Spleen (tissue), 11 donors: ENCODE results near the gene SFPQ. TPM values are rescaled to one million over a fixed set of nuclear protein-coding genes. Genes with fewer than 3 reads are reported as not detected.
A peak's percentile ranks its signal among the peaks of the same experiment; 100 is the strongest.
"Not testable (repeated sequence)": the region's sequence is repeated elsewhere in the genome, so short reads cannot be mapped to it uniquely, and the experiment has no call there.

ENCODE experiments used
- DNase-seq: peaks from one replicate; pipeline ENCODE4 v3.0.0-alpha.2; 2020
- H3K27ac ChIP-seq, 8 donors: fragments of 200-600 bp; sonication (generic) in 7 of 8; 1 replicate in 4 of 8; 2 replicates in 4 of 8; pipeline versions ENCODE4 v1.5.0 to v1.8.0; 2016 to 2021; ENCODE audit warnings: inconsistent platforms in 4 of 8, mild to moderate bottlenecking in 4 of 8, moderate library complexity in 1 of 8
- H3K27me3 ChIP-seq, 7 donors: fragments of 200-600 bp; sonication (generic) in 6 of 7; replicated peaks in 1 of 7; 1 replicate in 4 of 7; 2 replicates in 3 of 7; pipeline versions ENCODE4 v1.5.0 to v1.8.0; 2016 to 2021; ENCODE audit warnings: inconsistent platforms in 3 of 7, mild to moderate bottlenecking in 1 of 7
- H3K36me3 ChIP-seq, 6 donors: fragments of 200-600 bp; sonication (generic) in 5 of 6; 1 replicate in 4 of 6; 2 replicates in 2 of 6; pipeline versions ENCODE4 v1.5.0 to v1.8.0; 2016 to 2021; ENCODE audit warnings: inconsistent platforms in 2 of 6
- H3K4me1 ChIP-seq, 6 donors: fragments of 200-600 bp; sonication (generic) in 5 of 6; 1 replicate in 3 of 6; 2 replicates in 3 of 6; pipeline versions ENCODE4 v1.5.0 to v1.8.0; 2016 to 2021; ENCODE audit warnings: inconsistent platforms in 3 of 6
- H3K4me3 ChIP-seq, 8 donors: fragments of 200-600 bp; sonication (generic) in 7 of 8; 1 replicate in 4 of 8; 2 replicates in 4 of 8; pipeline versions ENCODE4 v1.5.0 to v1.8.0; 2016 to 2021; ENCODE audit warnings: inconsistent platforms in 4 of 8, mild to moderate bottlenecking in 4 of 8, moderate library complexity in 2 of 8
- H3K9me3 ChIP-seq, 8 donors: fragments of 200-600 bp; sonication (generic) in 7 of 8; 1 replicate in 4 of 8; 2 replicates in 4 of 8; pipeline versions ENCODE4 v1.5.0 to v1.8.0; 2016 to 2021; ENCODE audit warnings: inconsistent platforms in 4 of 8
- CTCF ChIP-seq, 11 experiments: fragments of 200-600 bp in 7 of 11; fragments of 450-650 bp in 4 of 11; sonication (generic) in 4 of 11; IDR thresholded peaks in 8 of 11; conservative IDR thresholded peaks in 3 of 11; 1 replicate in 7 of 11; 2 replicates in 4 of 11; pipeline versions ENCODE4 v1.4.0 to v1.8.0; 2016 to 2021; ENCODE audit warnings: antibody characterized with exemption in 11 of 11, inconsistent platforms in 4 of 11, mild to moderate bottlenecking in 1 of 11
- POLR2A ChIP-seq, 3 donors: fragments of 450-650 bp; IDR thresholded peaks; one replicate each; pipeline ENCODE4 v1.5.1; 2017; ENCODE audit warnings: antibody characterized with exemption in 3 of 3, mild to moderate bottlenecking in 1 of 3
- POLR2AphosphoS5 ChIP-seq, 3 donors: sonication (generic); formaldehyde crosslinking; IDR thresholded peaks; one replicate each; pipeline ENCODE4 v1.5.1; 2017; ENCODE audit warnings: antibody characterized with exemption in 3 of 3
- WGBS, 5 donors: extraction: QIAGEN DNeasy Blood & Tissue Kit in 3 of 5; methylation state at CpG; one replicate each; pipeline versions ENCODE4 v1.1.5 to v1.1.7; 2013 to 2018; 5-methylcytosine and 5-hydroxymethylcytosine counted together
- intact Hi-C: fragments of 100-400 bp; cut with DNase I; formaldehyde crosslinking; loops from one replicate; pipeline ENCODE4 v1.15.0; 2023; ENCODE audit warnings: low total_unique reads
- polyA plus RNA-seq, 3 donors: library from polyadenylated mRNA; stranded (reverse); fragments of 200-250 nt; gene quantifications; one replicate each; pipeline ENCODE4 v1.2.1, GENCODE V29; 2013
- total RNA-seq, 7 donors: library from RNA; depleted of rRNA in 3 of 7; stranded (reverse); fragments of >200 nt in 3 of 7; fragmentation: NEBNext Ultra II Directional in 4 of 7; extraction: Animal tissue kit (Norgen Biotek cat#: 25700) in 4 of 7; gene quantifications; one replicate each; pipeline versions ENCODE4 v1.1.0 to v1.2.1, GENCODE V29; 2016 to 2021
- donor health status: healthy with polysubstance abuse.
- donor health status: DM: no; HTN: no; CAD: no; lungs with moderate emphysema.
- donor health status: DM: no; HTN: no; CAD: no.
- donor health status: Bipolar disorder and iron deficiency.
- donor health status: healthy.
- donor health status: DM: no; HTN: no; CAD: no.
- donor health status: DM: yes; HTN: yes; CAD: no.

Gene SFPQ
- total and polyA plus RNA-seq, 10 donors: 171 to 292 (median 247) TPM

DNA sequence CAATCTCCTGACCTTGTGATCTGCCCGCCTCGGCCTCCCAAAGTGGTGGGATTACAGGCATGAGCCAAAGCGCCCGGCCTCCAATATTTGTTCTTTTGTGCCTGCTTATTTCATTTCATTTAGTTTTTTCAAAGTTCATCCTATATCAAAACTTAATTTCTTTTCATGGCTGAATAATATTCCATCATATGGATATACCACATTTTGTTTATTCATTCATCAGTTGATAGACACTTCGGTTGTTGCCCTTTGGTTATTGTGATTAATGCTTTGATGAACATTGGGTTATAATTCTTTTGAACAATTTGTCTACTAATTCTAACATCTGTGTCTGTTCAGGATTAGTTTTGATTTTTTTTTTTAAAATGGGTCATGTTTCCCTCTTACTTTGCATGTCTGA lies 41.7 kb downstream of the SFPQ start:
- DNase-seq: no peak
- WGBS, 5 donors: 94 to 99% (median 98%) methylated on average over 5 of the region's 5 CpGs
- Histone ChIP-seq H3K27ac (no peak overlapping the region), H3K4me1 (no peaks in the 10 kb centered on the region), H3K9me3 (peaks cover 0 to 9% (median 0%) of the 10 kb centered on the region in 8 donors), H3K27me3 (peaks cover 0 to 5% (median 0%) of the 10 kb centered on the region in 7 donors), H3K4me3 (no peak overlapping the region), H3K36me3 (no peaks in the 10 kb centered on the region)
- intact Hi-C loops: no loop called here
- TF ChIP-seq POLR2AphosphoS5 (IDR thresholded peaks at IDR 0.05): no peak
- TF ChIP-seq POLR2A (IDR thresholded peaks at IDR 0.05): no peak
- TF ChIP-seq CTCF (IDR thresholded peaks at IDR 0.05 in 8 of 11, conservative IDR thresholded peaks at IDR 0.05 in 3 of 11): no peak

DNA sequence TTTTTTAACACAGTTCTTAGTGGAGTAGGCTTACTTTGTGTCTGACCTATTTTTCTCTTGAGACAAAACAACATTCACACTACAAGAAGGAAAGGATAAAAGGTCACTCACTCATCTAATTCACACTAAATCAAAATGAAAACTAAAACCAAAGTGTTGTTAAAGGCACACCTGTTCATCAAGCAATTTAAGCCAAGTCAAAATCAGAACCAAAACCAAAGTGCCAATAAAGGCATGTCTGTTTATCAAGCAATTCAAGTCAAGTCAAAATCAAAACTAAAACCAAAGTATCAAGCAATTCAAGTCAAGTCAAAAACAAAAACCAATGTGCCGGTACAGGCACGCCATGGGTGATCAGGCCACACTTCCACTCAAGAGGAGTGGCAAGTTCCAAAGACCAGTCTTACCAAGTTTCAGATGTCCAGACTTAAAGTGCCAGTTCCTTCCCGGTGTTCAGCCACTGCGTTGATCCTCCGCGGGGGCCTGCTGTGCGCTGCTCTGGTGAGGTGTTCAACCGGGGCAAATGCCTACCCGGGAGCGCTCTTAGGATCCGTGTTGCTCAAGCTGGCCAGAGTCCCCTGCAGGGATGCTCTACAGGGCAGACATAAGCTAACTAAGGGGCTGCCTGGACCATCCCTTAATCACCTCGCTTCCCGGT lies 46.9 kb downstream of the SFPQ start:
- H3K27ac ChIP-seq: peak overlapping the region in 1 of 8 donors; percentile 7
- H3K4me1 ChIP-seq, intact Hi-C loops, DNase-seq, H3K9me3 ChIP-seq, H3K36me3 ChIP-seq, H3K27me3 ChIP-seq: not testable (repeated sequence)
- WGBS, 5 donors: 65 to 84% (median 79%) methylated on average over 12 to 13 of the region's 13 CpGs
- H3K4me3 ChIP-seq: peak overlapping the region in 2 of 8 donors; percentile 8 to 27
- TF ChIP-seq POLR2AphosphoS5 (IDR thresholded peaks at IDR 0.05): peak in 1 of 3 donors; percentile 24

DNA sequence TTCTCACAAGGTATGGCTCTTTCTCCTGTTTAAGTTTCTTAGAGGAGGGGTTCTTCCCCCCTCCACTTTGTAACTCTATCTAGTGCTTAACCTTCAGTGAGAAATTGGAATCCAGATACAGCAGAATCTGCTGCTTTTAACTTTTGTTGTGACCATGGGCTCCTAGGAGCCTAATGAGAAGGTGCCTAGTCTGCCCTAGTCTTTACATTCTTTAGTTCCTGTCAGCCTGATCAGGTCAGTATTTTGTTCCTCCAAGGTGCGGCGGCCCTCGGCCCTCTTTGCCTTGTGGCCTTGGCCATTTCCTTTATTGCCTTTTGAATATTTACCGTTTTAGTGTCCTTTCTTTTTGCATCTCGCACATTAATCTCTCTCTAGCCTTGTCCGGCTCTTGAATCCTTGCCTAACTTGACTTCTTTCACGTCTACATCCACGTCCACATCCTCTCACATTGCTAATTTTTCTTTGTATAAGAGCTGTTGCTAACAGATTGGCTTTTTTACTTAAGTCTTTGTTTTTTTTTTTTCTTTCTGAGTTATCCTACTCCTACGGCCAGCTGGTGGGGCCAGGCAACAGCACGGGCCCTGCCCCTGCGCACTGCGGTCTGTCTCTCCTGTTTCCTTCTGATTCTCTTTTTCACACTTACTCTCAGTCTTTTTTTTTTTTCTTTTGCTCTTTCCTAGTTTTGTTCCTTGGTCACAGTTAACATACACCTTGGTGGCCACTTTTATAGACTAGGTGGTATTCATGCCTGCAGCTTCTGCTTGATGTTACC lies 49.0 kb downstream of the SFPQ start:
- Histone ChIP-seq H3K27ac (no peak overlapping the region), H3K9me3 (no peaks in the 10 kb centered on the region), H3K4me3 (no peak overlapping the region), H3K4me1 (no peaks in the 10 kb centered on the region), H3K27me3 (no peaks in the 10 kb centered on the region), H3K36me3 (no peaks in the 10 kb centered on the region)
- WGBS, 5 donors: 67 to 84% (median 77%) methylated on average over 12 of the region's 12 CpGs
- no peak for TF ChIP-seq POLR2AphosphoS5 (IDR thresholded peaks at IDR 0.05)
- TF ChIP-seq POLR2A (IDR thresholded peaks at IDR 0.05): no peak
- no peak for DNase-seq
- intact Hi-C loops: no loop called here

DNA sequence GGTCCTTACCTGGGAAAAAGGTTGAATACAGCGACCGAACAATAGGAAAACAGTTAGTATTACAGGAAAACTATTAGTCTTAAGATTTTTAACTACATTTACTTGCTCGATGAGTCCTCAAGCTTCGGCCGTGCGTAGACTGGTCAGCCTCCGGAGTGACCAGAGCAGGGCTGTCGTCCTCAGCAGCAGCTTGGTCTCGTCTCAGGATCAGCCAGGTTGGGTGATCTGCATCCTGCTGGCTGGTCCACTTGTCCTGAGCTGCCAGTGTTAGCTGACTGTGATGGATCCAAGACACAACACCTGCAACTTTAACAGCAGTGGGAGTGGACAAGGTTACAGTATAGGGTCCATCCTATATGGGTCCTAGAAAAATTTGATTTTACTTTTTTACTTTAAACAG lies 50.2 kb downstream of the SFPQ start:
- intact Hi-C loops, H3K4me3 ChIP-seq, H3K27ac ChIP-seq, H3K4me1 ChIP-seq, DNase-seq, H3K9me3 ChIP-seq, H3K27me3 ChIP-seq, H3K36me3 ChIP-seq: not testable (repeated sequence)
- 87 to 98% (median 92%) methylated on average over 9 of the region's 9 CpGs for WGBS, 5 donors

DNA sequence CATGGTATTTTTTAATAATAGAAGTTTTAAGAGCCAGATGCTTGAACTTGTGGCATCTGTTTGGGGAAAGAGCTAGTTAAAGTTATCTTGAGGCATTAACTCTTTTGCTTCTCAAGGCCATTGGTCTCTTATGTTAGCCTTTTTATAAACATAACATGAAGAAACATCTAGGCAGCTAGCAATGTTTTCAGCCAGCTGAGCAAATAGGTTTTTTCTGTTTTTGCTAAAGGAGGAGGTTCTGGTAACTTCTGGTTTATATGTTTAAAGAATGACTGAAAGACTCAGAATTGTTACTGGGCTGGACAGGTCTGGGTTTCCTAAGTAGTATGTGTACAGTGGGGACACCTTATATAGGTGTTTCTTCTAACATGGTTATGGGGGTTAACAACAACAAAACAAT lies 50.7 kb downstream of the SFPQ start:
- H3K27me3 ChIP-seq, H3K4me3 ChIP-seq, DNase-seq, H3K27ac ChIP-seq, intact Hi-C loops, H3K9me3 ChIP-seq, H3K36me3 ChIP-seq, H3K4me1 ChIP-seq: not testable (repeated sequence)

DNA sequence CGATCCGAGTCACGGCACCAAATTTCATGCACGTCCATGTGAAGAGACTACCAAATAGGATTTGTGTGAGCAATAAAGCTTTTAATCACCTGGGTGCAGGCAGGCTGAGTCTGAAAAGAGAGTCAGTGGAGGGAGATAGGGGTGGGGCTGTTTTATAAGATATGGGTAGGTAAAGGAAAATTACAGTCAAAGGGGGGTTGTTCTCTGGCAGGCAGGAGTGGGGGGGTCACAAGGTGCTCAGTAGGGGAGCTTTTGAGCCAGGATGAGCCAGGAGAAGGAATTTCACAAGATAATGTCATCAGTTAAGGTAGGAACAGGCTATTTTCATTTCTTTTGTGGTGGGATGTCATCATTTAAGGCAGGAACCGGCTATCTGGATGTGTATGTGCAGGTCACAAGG lies 55.4 kb downstream of the SFPQ start:
- H3K4me3 ChIP-seq, DNase-seq, intact Hi-C loops, H3K27me3 ChIP-seq, H3K36me3 ChIP-seq, H3K4me1 ChIP-seq, H3K9me3 ChIP-seq, H3K27ac ChIP-seq: not testable (repeated sequence)
- 93 to 96% (median 94%) methylated on average over 5 of the region's 5 CpGs for WGBS, 5 donors
